HG02798 (cell line): ENCODE data around the gene MYL1.

Source experiments
- ATAC-seq: cut with Tn5 transposase; IDR thresholded peaks from one replicate; pipeline ENCODE4 v1.9.1; 2021; ENCODE audit warnings: mild to moderate bottlenecking; ENCODE audit not compliant: unreplicated experiment, poor library complexity

Gene MYL1

GRCh38 chr2:210269148-210269547 lies 45.8 kb downstream of the MYL1 start:
- ATAC-seq = no peak

GRCh38 chr2:210268281-210268680 lies 46.7 kb downstream of the MYL1 start:
- no peak for ATAC-seq

GRCh38 chr2:210267698-210268097 lies 47.3 kb downstream of the MYL1 start:
- peak; percentile 50 for ATAC-seq

- no peak for ATAC-seq
Measured at GRCh38 chr2:210264282-210264681, 50.7 kb downstream of the MYL1 start.

- no peak for ATAC-seq
Measured at GRCh38 chr2:210263841-210264240, 51.1 kb downstream of the MYL1 start.

- ATAC-seq = no peak
Measured at GRCh38 chr2:210262036-210262435, 52.9 kb downstream of the MYL1 start.

GRCh38 chr2:210259687-210260086 lies 55.3 kb downstream of the MYL1 start:
- ATAC-seq = peak; percentile 45

- ATAC-seq = no peak
Measured at GRCh38 chr2:210252699-210253606, 62.0 kb downstream of the MYL1 start.

- no peak for ATAC-seq
Measured at GRCh38 chr2:210250622-210251021, 64.4 kb downstream of the MYL1 start.
